IMR-90 (cell line): Measurements from ENCODE around the gene BSDC1. TPM values are rescaled to one million over a fixed set of nuclear protein-coding genes. Genes with fewer than 3 reads are reported as not detected.
A peak's percentile ranks its signal among the peaks of the same experiment; 100 is the strongest.

Experiments used
- ATAC-seq: fragments of 200-7000 bp; cut with Tn5 transposase; 2 replicates; pipeline ENCODE4 v1.9.1; 2020; ENCODE audit warnings: low read depth, mild to moderate bottlenecking, moderate library complexity
- BruUV-seq: library from RNA; stranded (reverse); fragments of 400-500 nt; replicated peaks from 2 replicates; lab custom pipeline; 2021; lab: Mats Ljungman, UMichigan
- CTCF ChIA-PET: fragments of 300-600 bp; formaldehyde crosslinking; extraction: SDS; loops from one replicate; lab custom pipeline; 2021; ENCODE audit warnings: antibody characterized with exemption; lab: Yijun Ruan, JAX
- POLR2A ChIA-PET: fragments of 300-600 bp; sonication (Branson Sonifier 250); formaldehyde crosslinking; loops from one replicate; lab custom pipeline; 2022; ENCODE audit warnings: antibody characterized with exemption; ENCODE audit not compliant: unreplicated experiment; lab: Charles Lee
- DNase-seq: peaks from one replicate; pipeline ENCODE4 v3.0.0; 2013
- H2AFZ ChIP-seq: replicated peaks from 2 replicates; pipeline ENCODE3; 2013; ENCODE audit warnings: low read length, mild to moderate bottlenecking; ENCODE audit not compliant: poor library complexity
- H2AK5ac ChIP-seq: 2 replicates; pipeline ENCODE4 v1.6.1; 2013; ENCODE audit warnings: low read depth, low read length, inconsistent platforms
- H2AK9ac ChIP-seq: replicated peaks from 2 replicates; pipeline ENCODE3; 2013; ENCODE audit warnings: mild to moderate bottlenecking, low read depth, low read length, moderate library complexity; ENCODE audit not compliant: poor library complexity
- H2BK120ac ChIP-seq: 2 replicates; pipeline ENCODE4 v1.6.1; 2013; ENCODE audit warnings: low read depth, low read length, inconsistent platforms
- H2BK15ac ChIP-seq: 3 replicates; pipeline ENCODE4 v1.6.1; 2013; ENCODE audit warnings: low read depth, low read length, inconsistent platforms
- H2BK20ac ChIP-seq: 2 replicates; pipeline ENCODE4 v1.6.1; 2013; ENCODE audit warnings: low read depth, mild to moderate bottlenecking, inconsistent platforms, low read length, moderate library complexity
- H2BK5ac ChIP-seq: 2 replicates; pipeline ENCODE4 v1.6.1; 2013; ENCODE audit warnings: mild to moderate bottlenecking, low read depth, low read length, inconsistent platforms; ENCODE audit not compliant: poor library complexity, severe bottlenecking
- H3K14ac ChIP-seq: replicated peaks from 2 replicates; pipeline ENCODE4 v1.6.1; 2013; ENCODE audit warnings: low read depth, low read length, inconsistent platforms
- H3K18ac ChIP-seq: 2 replicates; pipeline ENCODE4 v1.6.1; 2013; ENCODE audit warnings: low read depth, low read length, control low read depth
- H3K23ac ChIP-seq: 2 replicates; pipeline ENCODE4 v1.6.1; 2013; ENCODE audit warnings: low read depth, low read length, inconsistent platforms
- H3K27ac ChIP-seq: 2 replicates; pipeline ENCODE4 v1.5.1; 2013; ENCODE audit warnings: mild to moderate bottlenecking, control low read depth, low read length; ENCODE audit not compliant: insufficient read depth
- H3K27me3 ChIP-seq: 2 replicates; pipeline ENCODE4 v1.6.1; 2013; ENCODE audit warnings: low read length; ENCODE audit not compliant: control insufficient read depth, insufficient read depth
- H3K36me3 ChIP-seq: 2 replicates; pipeline ENCODE4 v1.6.1; 2013; ENCODE audit warnings: low read length, mixed read lengths; ENCODE audit not compliant: control insufficient read depth, insufficient read depth
- H3K4ac ChIP-seq: 2 replicates; pipeline ENCODE4 v1.6.1; 2013; ENCODE audit warnings: low read depth, low read length, inconsistent platforms
- H3K4me1 ChIP-seq: 2 replicates; pipeline ENCODE4 v1.6.1; 2013; ENCODE audit warnings: low read length, mixed read lengths; ENCODE audit not compliant: control insufficient read depth, insufficient read depth
- H3K4me2 ChIP-seq: 2 replicates; pipeline ENCODE4 v1.6.1; 2013; ENCODE audit warnings: low read depth, mild to moderate bottlenecking, control low read depth, low read length, moderate library complexity
- H3K4me3 ChIP-seq: 2 replicates; pipeline ENCODE4 v1.5.1; 2013; ENCODE audit warnings: low read depth, mild to moderate bottlenecking, control low read depth, low read length, moderate library complexity; ENCODE audit not compliant: insufficient read depth
- H3K56ac ChIP-seq: 2 replicates; pipeline ENCODE4 v1.6.1; 2013; ENCODE audit warnings: low read length, inconsistent platforms; ENCODE audit not compliant: insufficient read depth; ENCODE audit errors: extremely low read depth
- H3K79me1 ChIP-seq, 2 experiments: 2 replicates each; pipeline ENCODE4 v1.6.1; 2013; ENCODE audit warnings: low read length in 2 of 2, inconsistent platforms in 1 of 2, low read depth in 1 of 2
- H3K9ac ChIP-seq: 2 replicates; pipeline ENCODE4 v1.6.1; 2013; ENCODE audit warnings: low read depth, low read length, control low read depth
- H3K9me1 ChIP-seq: 2 replicates; pipeline ENCODE4 v1.6.1; 2013; ENCODE audit warnings: low read length, inconsistent platforms; ENCODE audit not compliant: insufficient read depth
- H3K9me3 ChIP-seq: 2 replicates; pipeline ENCODE4 v1.6.1; 2013; ENCODE audit warnings: low read length; ENCODE audit not compliant: control insufficient read depth, insufficient read depth
- H4K20me1 ChIP-seq: 2 replicates; pipeline ENCODE4 v1.6.1; 2013; ENCODE audit warnings: low read length, inconsistent platforms; ENCODE audit not compliant: insufficient read depth
- H4K5ac ChIP-seq: 2 replicates; pipeline ENCODE4 v1.6.1; 2013; ENCODE audit warnings: mild to moderate bottlenecking, low read depth, low read length, control low read depth
- H4K8ac ChIP-seq, 2 experiments: 2 replicates each; pipeline ENCODE4 v1.6.1; 2013; ENCODE audit warnings: low read depth in 2 of 2, low read length in 2 of 2, control low read depth in 1 of 2, inconsistent platforms in 1 of 2
- H4K91ac ChIP-seq: 2 replicates; pipeline ENCODE4 v1.6.1; 2013; ENCODE audit warnings: low read depth, low read length, inconsistent platforms; ENCODE audit not compliant: insufficient read depth
- BHLHE40 ChIP-seq: fragments of 150-350 bp; IDR thresholded peaks from 2 replicates; pipeline ENCODE4 v1.6.1; 2016; ENCODE audit warnings: mild to moderate bottlenecking, low read depth, low read length
- CEBPB ChIP-seq: IDR thresholded peaks from 2 replicates; pipeline ENCODE4 v1.6.1; 2012; ENCODE audit warnings: low read depth, low read length, improper control_type of control experiment
- CHD1 ChIP-seq: IDR thresholded peaks from 2 replicates; pipeline ENCODE4 v1.6.1; 2012; ENCODE audit warnings: low read depth, low read length, improper control_type of control experiment
- FOS ChIP-seq: fragments of 150-350 bp; IDR thresholded peaks from 2 replicates; pipeline ENCODE4 v1.6.1; 2016; ENCODE audit warnings: low read depth, low read length
- MAZ ChIP-seq: IDR thresholded peaks from 2 replicates; pipeline ENCODE4 v1.6.1; 2012; ENCODE audit warnings: low read depth, mild to moderate bottlenecking, low read length, improper control_type of control experiment, moderate library complexity, borderline replicate concordance
- MXI1 ChIP-seq: IDR thresholded peaks from 2 replicates; pipeline ENCODE4 v1.6.1; 2012; ENCODE audit warnings: low read depth, mild to moderate bottlenecking, low read length, moderate library complexity, borderline replicate concordance
- NFE2L2 ChIP-seq: fragments of 150-350 bp; IDR thresholded peaks from 2 replicates; pipeline ENCODE4 v1.6.1; 2016; ENCODE audit warnings: low read depth, mild to moderate bottlenecking, low read length
- RAD21 ChIP-seq: IDR thresholded peaks from 2 replicates; pipeline ENCODE4 v1.6.1; 2012; ENCODE audit warnings: low read length, improper control_type of control experiment
- RFX5 ChIP-seq: IDR thresholded peaks from 2 replicates; pipeline ENCODE4 v1.8.0; 2012; ENCODE audit warnings: low read depth, mild to moderate bottlenecking, low read length, moderate library complexity
- SMC3 ChIP-seq: fragments of 150-350 bp; IDR thresholded peaks from 2 replicates; pipeline ENCODE4 v1.6.1; 2016; ENCODE audit warnings: low read depth, mild to moderate bottlenecking, antibody characterized with exemption, low read length, moderate library complexity
- WGBS, 2 experiments: methylation state at CpG; one replicate each; pipeline versions ENCODE4 v1.1.5 to v1.1.7; 2013; ENCODE audit warnings: missing lambda C conversion rate in 2 of 2; ENCODE audit not compliant: insufficient read length in 1 of 2; ENCODE audit errors: extremely low coverage in 2 of 2; 5-methylcytosine and 5-hydroxymethylcytosine counted together
- dilution Hi-C: fragments of 300-500 bp; cut with HindIII; formaldehyde crosslinking; loops from one replicate; pipeline ENCODE4 v1.14.3; 2018; ENCODE audit warnings: low sequenced_read_pairs; ENCODE audit not compliant: unreplicated experiment
- in situ Hi-C: fragments of 300-500 bp; cut with MboI; formaldehyde crosslinking; loops from 3 replicates; pipeline ENCODE4 v1.14.3; 2019; ENCODE audit warnings: low sequenced_read_pairs, inconsistent platforms, mixed read lengths
- intact Hi-C: fragments of 100-400 bp; cut with micrococcal nuclease; formaldehyde crosslinking; loops from 2 replicates; pipeline ENCODE4 v1.10.0; 2022
- polyA plus RNA-seq, 3 experiments: library from polyadenylated mRNA; depleted of rRNA; stranded (reverse); fragments of >200 nt; gene quantifications; 2 replicates each; pipeline ENCODE4 v1.2.3, GENCODE V29; 2012; ENCODE audit warnings: low replicate concordance in 1 of 3
- total RNA-seq: library from RNA; depleted of rRNA; stranded (reverse); fragments of >200 nt; gene quantifications from 2 replicates; pipeline ENCODE4 v1.2.3, GENCODE V29; 2012
- TF ChIP-seq, protein P1 (sequence below): fragments of 150-350 bp; IDR thresholded peaks from 2 replicates; pipeline ENCODE4 v1.6.1; 2017; ENCODE audit warnings: mild to moderate bottlenecking, antibody characterized with exemption, low read length, low read depth
- TF ChIP-seq, protein P2 (sequence below): conservative IDR thresholded peaks from 2 replicates; pipeline ENCODE4 v1.5.1; 2012; ENCODE audit warnings: mild to moderate bottlenecking, low read depth, low read length, improper control_type of control experiment
- TF ChIP-seq, protein P3 (sequence below): fragments of 150-350 bp; IDR thresholded peaks from 2 replicates; pipeline ENCODE4 v1.6.1; 2016; ENCODE audit warnings: low read depth, mild to moderate bottlenecking, low read length, moderate library complexity, borderline replicate concordance

BSDC1 gene
- total and polyA plus RNA-seq, 2 of the 4 experiments (the other 2 are of a cell fraction) = 56.8 to 60.4 TPM

DNA sequence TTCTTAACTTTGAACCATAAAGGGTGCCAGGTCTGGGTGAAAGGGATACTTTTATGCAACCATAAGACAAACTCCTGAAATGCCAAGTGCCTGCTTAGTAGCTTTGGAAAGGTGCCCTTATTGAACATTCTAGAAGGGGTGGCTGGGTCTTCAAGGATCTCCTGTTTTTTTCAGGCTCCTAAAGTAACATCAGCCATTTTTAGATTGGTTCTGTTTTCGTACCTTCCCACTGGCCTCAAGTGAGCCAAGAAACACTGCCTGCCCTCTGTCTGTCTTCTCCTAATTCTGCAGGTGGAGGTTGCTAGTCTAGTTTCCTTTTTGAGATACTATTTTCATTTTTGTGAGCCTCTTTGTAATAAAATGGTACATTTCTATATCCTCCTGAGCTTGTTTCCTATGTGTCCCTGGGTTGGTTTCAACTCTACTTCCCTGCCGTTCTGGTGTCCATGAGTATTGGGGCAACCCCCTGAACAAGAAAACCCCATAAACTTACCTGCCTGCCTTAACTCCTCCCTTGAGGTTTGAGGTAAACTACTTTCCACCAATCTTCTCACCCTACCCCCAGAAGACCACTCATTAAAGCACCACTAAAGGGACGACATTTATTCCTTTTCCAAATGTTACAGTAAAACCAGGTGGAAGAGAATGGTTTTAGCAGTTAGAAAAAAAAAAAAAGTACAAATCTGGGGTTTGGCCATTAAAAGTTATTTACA, 60.8 kb downstream of the BSDC1 start:
- no peak for TF ChIP-seq MXI1
- no peak for TF ChIP-seq SMC3
- TF ChIP-seq RAD21 = no peak
- TF ChIP-seq, protein P1, sequence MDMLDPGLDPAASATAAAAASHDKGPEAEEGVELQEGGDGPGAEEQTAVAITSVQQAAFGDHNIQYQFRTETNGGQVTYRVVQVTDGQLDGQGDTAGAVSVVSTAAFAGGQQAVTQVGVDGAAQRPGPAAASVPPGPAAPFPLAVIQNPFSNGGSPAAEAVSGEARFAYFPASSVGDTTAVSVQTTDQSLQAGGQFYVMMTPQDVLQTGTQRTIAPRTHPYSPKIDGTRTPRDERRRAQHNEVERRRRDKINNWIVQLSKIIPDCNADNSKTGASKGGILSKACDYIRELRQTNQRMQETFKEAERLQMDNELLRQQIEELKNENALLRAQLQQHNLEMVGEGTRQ = no peak
- TF ChIP-seq MAZ = no peak
- TF ChIP-seq CHD1 = no peak
- TF ChIP-seq BHLHE40 = no peak
- TF ChIP-seq NFE2L2 = no peak
- TF ChIP-seq CEBPB = no peak
- TF ChIP-seq FOS = no peak
- TF ChIP-seq, protein P2, sequence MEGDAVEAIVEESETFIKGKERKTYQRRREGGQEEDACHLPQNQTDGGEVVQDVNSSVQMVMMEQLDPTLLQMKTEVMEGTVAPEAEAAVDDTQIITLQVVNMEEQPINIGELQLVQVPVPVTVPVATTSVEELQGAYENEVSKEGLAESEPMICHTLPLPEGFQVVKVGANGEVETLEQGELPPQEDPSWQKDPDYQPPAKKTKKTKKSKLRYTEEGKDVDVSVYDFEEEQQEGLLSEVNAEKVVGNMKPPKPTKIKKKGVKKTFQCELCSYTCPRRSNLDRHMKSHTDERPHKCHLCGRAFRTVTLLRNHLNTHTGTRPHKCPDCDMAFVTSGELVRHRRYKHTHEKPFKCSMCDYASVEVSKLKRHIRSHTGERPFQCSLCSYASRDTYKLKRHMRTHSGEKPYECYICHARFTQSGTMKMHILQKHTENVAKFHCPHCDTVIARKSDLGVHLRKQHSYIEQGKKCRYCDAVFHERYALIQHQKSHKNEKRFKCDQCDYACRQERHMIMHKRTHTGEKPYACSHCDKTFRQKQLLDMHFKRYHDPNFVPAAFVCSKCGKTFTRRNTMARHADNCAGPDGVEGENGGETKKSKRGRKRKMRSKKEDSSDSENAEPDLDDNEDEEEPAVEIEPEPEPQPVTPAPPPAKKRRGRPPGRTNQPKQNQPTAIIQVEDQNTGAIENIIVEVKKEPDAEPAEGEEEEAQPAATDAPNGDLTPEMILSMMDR = no peak
- no peak for TF ChIP-seq RFX5
- TF ChIP-seq, protein P3, sequence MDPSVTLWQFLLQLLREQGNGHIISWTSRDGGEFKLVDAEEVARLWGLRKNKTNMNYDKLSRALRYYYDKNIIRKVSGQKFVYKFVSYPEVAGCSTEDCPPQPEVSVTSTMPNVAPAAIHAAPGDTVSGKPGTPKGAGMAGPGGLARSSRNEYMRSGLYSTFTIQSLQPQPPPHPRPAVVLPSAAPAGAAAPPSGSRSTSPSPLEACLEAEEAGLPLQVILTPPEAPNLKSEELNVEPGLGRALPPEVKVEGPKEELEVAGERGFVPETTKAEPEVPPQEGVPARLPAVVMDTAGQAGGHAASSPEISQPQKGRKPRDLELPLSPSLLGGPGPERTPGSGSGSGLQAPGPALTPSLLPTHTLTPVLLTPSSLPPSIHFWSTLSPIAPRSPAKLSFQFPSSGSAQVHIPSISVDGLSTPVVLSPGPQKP = no peak
- peaks cover 6% of the 10 kb centered on the region for H3K4me1 ChIP-seq
- intact Hi-C loops = loop anchor here (5.0 kb wide), 1 partner anchor 91 kb away; no protein-coding TSS in a partner anchor
- peaks cover 34% of the 10 kb centered on the region for H4K20me1 ChIP-seq
- ChIA-PET CTCF (interaction anchor here (0.7 kb wide), 2 partner anchors 44 to 118 kb away, joined by 3 to 4 read pairs; no protein-coding TSS in a partner anchor), POLR2A (no interaction called here)
- H3K9ac ChIP-seq = no peak overlapping the region; the same call in 1 of the 2 replicates
- no peak overlapping the region for H3K27ac ChIP-seq
- no peak overlapping the region for H2BK5ac ChIP-seq
- BruUV-seq = TSS peak; percentile 78
- H4K8ac ChIP-seq = no peak overlapping the region
- ATAC-seq = no peak
- no peaks in the 10 kb centered on the region for H3K9me3 ChIP-seq
- H3K4ac ChIP-seq = no peak overlapping the region
- in situ Hi-C loops = no loop called here
- H4K5ac ChIP-seq = no peak overlapping the region
- H3K56ac ChIP-seq = no peak overlapping the region
- H2BK20ac ChIP-seq = no peak overlapping the region
- no peak overlapping the region for H2AK5ac ChIP-seq
- WGBS, 2 experiments = 83% methylated on average over 1 of the region's 3 CpGs; no CpG with 5 or more reads in 1 of the 2 experiments
- H3K4me2 ChIP-seq = no peak overlapping the region; the same call in 1 of the 2 replicates
- peaks cover 19 to 64% of the 10 kb centered on the region in 2 experiments; a peak in 3 of 4 replicates for H3K79me1 ChIP-seq
- peak overlapping the region; percentile 60; the same call in 1 of the 2 replicates for H3K23ac ChIP-seq
- H3K9me1 ChIP-seq = peaks cover 12% of the 10 kb centered on the region; the same call in 1 of the 2 replicates
- no peak for DNase-seq
- no peak overlapping the region for H2BK15ac ChIP-seq
- H2AK9ac ChIP-seq = no peak overlapping the region
- dilution Hi-C loops = no loop called here
- H3K27me3 ChIP-seq = no peaks in the 10 kb centered on the region
- no peak overlapping the region for H2BK120ac ChIP-seq
- H2AFZ ChIP-seq = no peak overlapping the region
- peaks cover 57% of the 10 kb centered on the region for H3K36me3 ChIP-seq
- no peak overlapping the region for H3K18ac ChIP-seq
- H4K91ac ChIP-seq = no peak overlapping the region
- H3K4me3 ChIP-seq = no peak overlapping the region
- 0 out of 2 replicates have a peak overlapping the region, but pooled peaks have one; percentile 23 for H3K14ac ChIP-seq
